Muscle layer of duodenum (tissue), 2 donors: ENCODE data around the gene TDO2.

Experiments
- H3K27ac ChIP-seq: one replicate; pipeline ENCODE4 v1.7.0; 2013; ENCODE audit warnings: mild to moderate bottlenecking, low read length
- H3K27me3 ChIP-seq: one replicate; pipeline ENCODE4 v1.7.0; 2013; ENCODE audit warnings: low read depth, mild to moderate bottlenecking, control low read depth, low read length
- H3K36me3 ChIP-seq, 2 donors: one replicate each; pipeline ENCODE4 v1.7.0; 2013; ENCODE audit warnings: low read length in 2 of 2, control low read depth in 1 of 2, mild to moderate bottlenecking in 1 of 2; ENCODE audit not compliant: insufficient read depth in 2 of 2, control insufficient read depth in 1 of 2
- H3K4me1 ChIP-seq, 2 donors: one replicate each; pipeline ENCODE4 v1.7.0; 2013; ENCODE audit warnings: low read length in 2 of 2, mild to moderate bottlenecking in 2 of 2, control low read depth in 1 of 2, moderate library complexity in 1 of 2; ENCODE audit not compliant: insufficient read depth in 2 of 2, control insufficient read depth in 1 of 2
- H3K4me3 ChIP-seq, 2 donors: one replicate each; pipeline ENCODE4 v1.7.0; 2013; ENCODE audit warnings: low read length in 2 of 2, low read depth in 1 of 2, mild to moderate bottlenecking in 1 of 2
- H3K9me3 ChIP-seq, 2 donors: one replicate each; pipeline ENCODE4 v1.7.0; 2013; ENCODE audit warnings: low read length in 2 of 2, control low read depth in 1 of 2, mild to moderate bottlenecking in 1 of 2; ENCODE audit not compliant: control insufficient read depth in 1 of 2
- donor health status: healthy.

Gene TDO2

GRCh38 chr4:155941085-155941790, 37.7 kb downstream of the TDO2 start:
- Histone ChIP-seq H3K27me3 (no peaks in the 10 kb centered on the region), H3K36me3 (peaks cover 6 to 20% of the 10 kb centered on the region in 2 donors), H3K27ac (no peak overlapping the region), H3K4me1 (no peaks in the 10 kb centered on the region), H3K9me3 (no peaks in the 10 kb centered on the region), H3K4me3 (no peak overlapping the region)

- no peaks in the 10 kb centered on the region for H3K27me3 ChIP-seq
- no peak overlapping the region for H3K27ac ChIP-seq
- H3K36me3 ChIP-seq = peaks cover 6 to 17% of the 10 kb centered on the region in 2 donors
- no peaks in the 10 kb centered on the region for H3K9me3 ChIP-seq
- no peaks in the 10 kb centered on the region for H3K4me1 ChIP-seq
- no peak overlapping the region for H3K4me3 ChIP-seq
Observed at GRCh38 chr4:155941820-155942219, 38.3 kb downstream of the TDO2 start.

GRCh38 chr4:155943605-155944291, 40.3 kb downstream of the TDO2 start:
- H3K36me3 ChIP-seq = peaks cover 0 to 4% of the 10 kb centered on the region in 2 donors
- H3K4me3 ChIP-seq = no peak overlapping the region
- no peak overlapping the region for H3K27ac ChIP-seq
- H3K4me1 ChIP-seq = no peaks in the 10 kb centered on the region
- H3K9me3 ChIP-seq = no peaks in the 10 kb centered on the region
- no peaks in the 10 kb centered on the region for H3K27me3 ChIP-seq

- no peaks in the 10 kb centered on the region for H3K4me1 ChIP-seq
- no peak overlapping the region for H3K4me3 ChIP-seq
- no peaks in the 10 kb centered on the region for H3K9me3 ChIP-seq
- no peaks in the 10 kb centered on the region for H3K36me3 ChIP-seq
- H3K27ac ChIP-seq = no peak overlapping the region
- H3K27me3 ChIP-seq = no peaks in the 10 kb centered on the region
Observed at GRCh38 chr4:155944516-155944915, 41.0 kb downstream of the TDO2 start.

GRCh38 chr4:155946486-155946885, 43.0 kb downstream of the TDO2 start:
- H3K4me3 ChIP-seq = no peak overlapping the region
- H3K36me3 ChIP-seq = no peaks in the 10 kb centered on the region
- no peaks in the 10 kb centered on the region for H3K4me1 ChIP-seq
- H3K9me3 ChIP-seq = no peaks in the 10 kb centered on the region
- H3K27me3 ChIP-seq = no peaks in the 10 kb centered on the region
- H3K27ac ChIP-seq = no peak overlapping the region

GRCh38 chr4:155948541-155948940, 45.0 kb downstream of the TDO2 start:
- Histone ChIP-seq H3K9me3 (no peaks in the 10 kb centered on the region), H3K27me3 (no peaks in the 10 kb centered on the region), H3K4me3 (no peak overlapping the region), H3K27ac (no peak overlapping the region), H3K4me1 (no peaks in the 10 kb centered on the region), H3K36me3 (peaks cover 0 to 4% of the 10 kb centered on the region in 2 donors)

- no peaks in the 10 kb centered on the region for H3K27me3 ChIP-seq
- no peak overlapping the region for H3K4me3 ChIP-seq
- H3K4me1 ChIP-seq = no peaks in the 10 kb centered on the region
- H3K27ac ChIP-seq = no peak overlapping the region
- peaks cover 0 to 4% of the 10 kb centered on the region in 2 donors for H3K36me3 ChIP-seq
- no peaks in the 10 kb centered on the region for H3K9me3 ChIP-seq
Observed at GRCh38 chr4:155950461-155950860, 47.0 kb downstream of the TDO2 start.

GRCh38 chr4:155952501-155952901, 49.0 kb downstream of the TDO2 start:
- no peaks in the 10 kb centered on the region for H3K27me3 ChIP-seq
- H3K4me1 ChIP-seq = no peaks in the 10 kb centered on the region
- peak overlapping the region; percentile 94 for H3K27ac ChIP-seq
- H3K36me3 ChIP-seq = peaks cover 0 to 4% of the 10 kb centered on the region in 2 donors
- peak overlapping the region; percentile 16 to 32 for H3K4me3 ChIP-seq
- H3K9me3 ChIP-seq = no peaks in the 10 kb centered on the region

GRCh38 chr4:155953151-155954117, 49.9 kb downstream of the TDO2 start, which contains the start of gene CTSO:
Gene CTSO, minus strand, starts transcription at chr4:155953866. Its CDS starts 19 bp downstream, at chr4:155953847.
- peak within 1 kb of the TSS; percentile 79 to 84 for H3K4me3 ChIP-seq
- H3K27ac ChIP-seq = peak within 1 kb of the TSS; percentile 94

GRCh38 chr4:155954118-155954685, 50.7 kb downstream of the TDO2 start:
- Histone ChIP-seq H3K4me3 (peak overlapping the region; percentile 79 to 84), H3K27me3 (no peaks in the 10 kb centered on the region), H3K9me3 (no peaks in the 10 kb centered on the region), H3K27ac (peak overlapping the region; percentile 94), H3K4me1 (no peaks in the 10 kb centered on the region), H3K36me3 (peaks cover 0 to 4% of the 10 kb centered on the region in 2 donors)

More at GRCh38 chr4:155953151-155954117, 49.9 kb downstream of the TDO2 start, which contains the start of gene CTSO:
- Histone ChIP-seq H3K4me1 (no peaks in the 10 kb centered on the region), H3K36me3 (peaks cover 0 to 4% of the 10 kb centered on the region in 2 donors), H3K9me3 (no peaks in the 10 kb centered on the region), H3K27me3 (no peaks in the 10 kb centered on the region)
